Measurements from ENCODE around the gene PCNA. TPM values are rescaled to one million over a fixed set of nuclear protein-coding genes. Genes with fewer than 3 reads are reported as not detected.

PCNA gene
- total and polyA plus RNA-seq, 10 of the 15 experiments (the other 5 are each of a cell fraction or from before 2014, with no cell fraction given) = 389 to 694 (median 540) TPM

DNA sequence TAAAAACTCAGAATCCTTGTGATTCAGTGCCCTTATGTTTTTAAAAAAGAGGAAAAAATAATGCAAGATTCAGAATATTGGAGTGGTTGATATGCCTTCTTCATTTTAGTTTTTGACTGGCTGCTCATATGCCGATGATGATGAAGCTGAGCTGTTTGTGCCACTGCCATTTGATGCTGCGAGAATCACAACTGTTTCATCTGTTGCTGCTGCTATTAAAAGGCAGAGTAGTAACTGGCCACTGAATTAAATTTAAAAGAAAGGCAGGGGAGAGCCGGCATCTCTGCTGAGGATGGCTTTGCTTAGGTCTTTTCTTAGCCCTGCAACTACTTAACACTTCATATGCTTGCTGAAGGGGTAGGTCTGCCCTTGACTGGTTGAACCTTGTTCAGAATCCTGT lies 40.2 kb upstream of the PCNA start (continued):
- TF ChIP-seq SMAD5 (IDR thresholded peaks at IDR 0.05; ENCODE audit: low read depth) (no peak), NFYB (IDR thresholded peaks at IDR 0.05; ENCODE audit: insufficient read depth, low read depth, low read length) (no peak), MYB (IDR thresholded peaks at IDR 0.05; ENCODE audit: borderline replicate concordance, low read depth, low read length) (no peak), SMC3 (IDR thresholded peaks at IDR 0.05; ENCODE audit: borderline replicate concordance, low read length) (no peak), ZBED1 (IDR thresholded peaks at IDR 0.05; ENCODE audit: borderline replicate concordance) (no peak), IRF4 (IDR thresholded peaks at IDR 0.05; ENCODE audit: low read depth, low read length) (no peak)
- TF ChIP-seq, protein P1, sequence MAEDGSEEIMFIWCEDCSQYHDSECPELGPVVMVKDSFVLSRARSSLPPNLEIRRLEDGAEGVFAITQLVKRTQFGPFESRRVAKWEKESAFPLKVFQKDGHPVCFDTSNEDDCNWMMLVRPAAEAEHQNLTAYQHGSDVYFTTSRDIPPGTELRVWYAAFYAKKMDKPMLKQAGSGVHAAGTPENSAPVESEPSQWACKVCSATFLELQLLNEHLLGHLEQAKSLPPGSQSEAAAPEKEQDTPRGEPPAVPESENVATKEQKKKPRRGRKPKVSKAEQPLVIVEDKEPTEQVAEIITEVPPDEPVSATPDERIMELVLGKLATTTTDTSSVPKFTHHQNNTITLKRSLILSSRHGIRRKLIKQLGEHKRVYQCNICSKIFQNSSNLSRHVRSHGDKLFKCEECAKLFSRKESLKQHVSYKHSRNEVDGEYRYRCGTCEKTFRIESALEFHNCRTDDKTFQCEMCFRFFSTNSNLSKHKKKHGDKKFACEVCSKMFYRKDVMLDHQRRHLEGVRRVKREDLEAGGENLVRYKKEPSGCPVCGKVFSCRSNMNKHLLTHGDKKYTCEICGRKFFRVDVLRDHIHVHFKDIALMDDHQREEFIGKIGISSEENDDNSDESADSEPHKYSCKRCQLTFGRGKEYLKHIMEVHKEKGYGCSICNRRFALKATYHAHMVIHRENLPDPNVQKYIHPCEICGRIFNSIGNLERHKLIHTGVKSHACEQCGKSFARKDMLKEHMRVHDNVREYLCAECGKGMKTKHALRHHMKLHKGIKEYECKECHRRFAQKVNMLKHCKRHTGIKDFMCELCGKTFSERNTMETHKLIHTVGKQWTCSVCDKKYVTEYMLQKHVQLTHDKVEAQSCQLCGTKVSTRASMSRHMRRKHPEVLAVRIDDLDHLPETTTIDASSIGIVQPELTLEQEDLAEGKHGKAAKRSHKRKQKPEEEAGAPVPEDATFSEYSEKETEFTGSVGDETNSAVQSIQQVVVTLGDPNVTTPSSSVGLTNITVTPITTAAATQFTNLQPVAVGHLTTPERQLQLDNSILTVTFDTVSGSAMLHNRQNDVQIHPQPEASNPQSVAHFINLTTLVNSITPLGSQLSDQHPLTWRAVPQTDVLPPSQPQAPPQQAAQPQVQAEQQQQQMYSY (CRISPR knock-in tag; IDR thresholded peaks at IDR 0.05) = no peak
- TF ChIP-seq, protein P2, sequence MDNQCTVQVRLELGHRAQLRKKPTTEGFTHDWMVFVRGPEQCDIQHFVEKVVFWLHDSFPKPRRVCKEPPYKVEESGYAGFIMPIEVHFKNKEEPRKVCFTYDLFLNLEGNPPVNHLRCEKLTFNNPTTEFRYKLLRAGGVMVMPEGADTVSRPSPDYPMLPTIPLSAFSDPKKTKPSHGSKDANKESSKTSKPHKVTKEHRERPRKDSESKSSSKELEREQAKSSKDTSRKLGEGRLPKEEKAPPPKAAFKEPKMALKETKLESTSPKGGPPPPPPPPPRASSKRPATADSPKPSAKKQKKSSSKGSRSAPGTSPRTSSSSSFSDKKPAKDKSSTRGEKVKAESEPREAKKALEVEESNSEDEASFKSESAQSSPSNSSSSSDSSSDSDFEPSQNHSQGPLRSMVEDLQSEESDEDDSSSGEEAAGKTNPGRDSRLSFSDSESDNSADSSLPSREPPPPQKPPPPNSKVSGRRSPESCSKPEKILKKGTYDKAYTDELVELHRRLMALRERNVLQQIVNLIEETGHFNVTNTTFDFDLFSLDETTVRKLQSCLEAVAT (IDR thresholded peaks at IDR 0.05) = no peak
- TF ChIP-seq, protein P3, sequence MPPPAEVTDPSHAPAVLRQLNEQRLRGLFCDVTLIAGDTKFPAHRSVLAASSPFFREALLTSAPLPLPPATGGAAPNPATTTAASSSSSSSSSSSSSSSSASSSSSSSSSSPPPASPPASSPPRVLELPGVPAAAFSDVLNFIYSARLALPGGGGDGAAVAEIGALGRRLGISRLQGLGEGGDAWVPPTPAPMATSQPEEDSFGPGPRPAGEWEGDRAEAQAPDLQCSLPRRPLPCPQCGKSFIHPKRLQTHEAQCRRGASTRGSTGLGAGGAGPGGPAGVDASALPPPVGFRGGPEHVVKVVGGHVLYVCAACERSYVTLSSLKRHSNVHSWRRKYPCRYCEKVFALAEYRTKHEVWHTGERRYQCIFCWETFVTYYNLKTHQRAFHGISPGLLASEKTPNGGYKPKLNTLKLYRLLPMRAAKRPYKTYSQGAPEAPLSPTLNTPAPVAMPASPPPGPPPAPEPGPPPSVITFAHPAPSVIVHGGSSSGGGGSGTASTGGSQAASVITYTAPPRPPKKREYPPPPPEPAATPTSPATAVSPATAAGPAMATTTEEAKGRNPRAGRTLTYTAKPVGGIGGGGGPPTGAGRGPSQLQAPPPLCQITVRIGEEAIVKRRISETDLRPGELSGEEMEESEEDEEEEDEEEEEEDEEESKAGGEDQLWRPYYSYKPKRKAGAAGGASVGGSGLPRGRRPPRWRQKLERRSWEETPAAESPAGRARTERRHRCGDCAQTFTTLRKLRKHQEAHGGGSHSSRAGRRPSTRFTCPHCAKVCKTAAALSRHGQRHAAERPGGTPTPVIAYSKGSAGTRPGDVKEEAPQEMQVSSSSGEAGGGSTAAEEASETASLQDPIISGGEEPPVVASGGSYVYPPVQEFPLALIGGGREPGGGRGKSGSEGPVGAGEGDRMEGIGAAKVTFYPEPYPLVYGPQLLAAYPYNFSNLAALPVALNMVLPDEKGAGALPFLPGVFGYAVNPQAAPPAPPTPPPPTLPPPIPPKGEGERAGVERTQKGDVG (CRISPR knock-in tag; IDR thresholded peaks at IDR 0.05) = no peak
